NOMO-1 treated with DMSO at 0.1 percent for 48 hours (cell line): ENCODE data around the gene PIK3R1.
"Not testable (repeated sequence)": the region's sequence is repeated elsewhere in the genome, so short reads cannot be mapped to it uniquely, and the experiment has no call there.

Experiments
- DNase-seq: peaks from one replicate; lab custom pipeline; 2025; ENCODE audit not compliant: unreplicated experiment; lab: John Stamatoyannopoulos, UW

The PIK3R1 gene

GRCh38 chr5:68192679-68193060, 22.9 kb upstream of the PIK3R1 start:
- DNase-seq: no peak

GRCh38 chr5:68193481-68194036, 22.0 kb upstream of the PIK3R1 start:
- peak; percentile 29 for DNase-seq

- DNase-seq: no peak
These were observed 21.2 kb upstream of the PIK3R1 start for GRCh38 chr5:68194386-68194785.

GRCh38 chr5:68195137-68195536, 20.4 kb upstream of the PIK3R1 start:
- no peak for DNase-seq

GRCh38 chr5:68196876-68197275, 18.7 kb upstream of the PIK3R1 start:
- DNase-seq: peak; percentile 97

GRCh38 chr5:68200288-68200687, 15.3 kb upstream of the PIK3R1 start:
- DNase-seq: no peak

- not testable (repeated sequence) for DNase-seq
These were observed 4.9 kb upstream of the PIK3R1 start for GRCh38 chr5:68210654-68211053.

- DNase-seq: no peak
These were observed 911 bp upstream of the PIK3R1 start for GRCh38 chr5:68214482-68215207.

- peak; percentile 81 for DNase-seq
These were observed 315 bp downstream of the PIK3R1 start for GRCh38 chr5:68215898-68216244.

GRCh38 chr5:68216245-68217046, 890 bp downstream of the PIK3R1 start:
- peak; percentile 58 for DNase-seq

GRCh38 chr5:68217047-68217355, 1.4 kb downstream of the PIK3R1 start:
- DNase-seq: peak; percentile 15

- no peak for DNase-seq
These were observed 2.0 kb downstream of the PIK3R1 start for GRCh38 chr5:68217528-68217927.

GRCh38 chr5:68219161-68219816, 3.7 kb downstream of the PIK3R1 start:
- DNase-seq: no peak

GRCh38 chr5:68220260-68220659, 4.7 kb downstream of the PIK3R1 start:
- DNase-seq: no peak

- DNase-seq: no peak
These were observed 5.4 kb downstream of the PIK3R1 start for GRCh38 chr5:68220914-68221313.

- DNase-seq: no peak
These were observed 5.9 kb downstream of the PIK3R1 start for GRCh38 chr5:68221488-68221887.

- no peak for DNase-seq
These were observed 6.8 kb downstream of the PIK3R1 start for GRCh38 chr5:68222310-68222709.

- no peak for DNase-seq
These were observed 7.3 kb downstream of the PIK3R1 start for GRCh38 chr5:68222824-68223354.

GRCh38 chr5:68223904-68224303, 8.3 kb downstream of the PIK3R1 start:
- no peak for DNase-seq

- peak; percentile 40 for DNase-seq
These were observed 9.1 kb downstream of the PIK3R1 start for GRCh38 chr5:68224509-68225187.
